Neutrophil (primary cell): Measurements from ENCODE around the gene OGDHL.

Experiments
- H3K27ac ChIP-seq: fragments of 200-600 bp; sonication (generic); 2 replicates; pipeline ENCODE4 v1.5.1; 2016; ENCODE audit warnings: mild to moderate bottlenecking, moderate library complexity
- H3K27me3 ChIP-seq: fragments of 200-600 bp; sonication (generic); 2 replicates; pipeline ENCODE4 v1.6.0; 2016; ENCODE audit warnings: mild to moderate bottlenecking
- H3K36me3 ChIP-seq: fragments of 200-600 bp; sonication (generic); 2 replicates; pipeline ENCODE4 v1.5.1; 2017
- H3K4me1 ChIP-seq, 2 experiments: fragments of 200-600 bp in 1 of 2; sonication (generic) in 1 of 2; 1 replicate in 1 of 2; 2 replicates in 1 of 2; pipeline versions ENCODE4 v1.5.1 to v1.6.1; 2013 to 2016; ENCODE audit warnings: low read depth in 1 of 2, low read length in 1 of 2, mild to moderate bottlenecking in 1 of 2, moderate library complexity in 1 of 2; ENCODE audit not compliant: control insufficient read depth in 1 of 2, insufficient read depth in 1 of 2
- H3K4me3 ChIP-seq, 2 experiments: fragments of 200-600 bp in 1 of 2; sonication (generic) in 1 of 2; 1 replicate in 1 of 2; 2 replicates in 1 of 2; pipeline ENCODE4 v1.5.1; 2013 to 2016; ENCODE audit warnings: low read depth in 1 of 2, low read length in 1 of 2, mild to moderate bottlenecking in 1 of 2, moderate library complexity in 1 of 2
- H3K9me3 ChIP-seq: fragments of 200-600 bp; sonication (generic); 2 replicates; pipeline ENCODE4 v1.5.1; 2016
- TF ChIP-seq, protein P1 (sequence below): fragments of 200-600 bp; sonication (generic); IDR thresholded peaks from 2 replicates; pipeline ENCODE4 v1.5.1; 2016; ENCODE audit warnings: antibody characterized with exemption

OGDHL gene

DNA sequence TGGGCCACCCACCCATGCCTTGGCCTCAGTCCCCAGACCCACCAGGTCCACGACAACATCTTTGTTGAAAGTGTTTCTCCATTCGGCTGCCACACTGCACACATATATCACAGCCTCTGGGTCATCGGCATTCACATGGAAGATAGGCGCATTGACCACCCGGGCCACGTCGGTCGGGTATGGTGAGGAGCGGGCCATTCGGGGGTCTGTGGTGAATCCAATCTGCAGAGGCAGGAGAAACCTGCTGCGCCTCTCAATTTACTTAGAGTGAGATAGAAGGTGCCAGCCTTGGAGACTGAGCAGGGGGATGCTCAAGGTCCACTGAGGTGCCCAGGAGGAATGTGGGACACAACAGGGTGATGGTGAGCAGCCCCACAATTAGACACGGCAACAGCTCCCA, 16.4 kb downstream of the OGDHL start:
- TF ChIP-seq, protein P1, sequence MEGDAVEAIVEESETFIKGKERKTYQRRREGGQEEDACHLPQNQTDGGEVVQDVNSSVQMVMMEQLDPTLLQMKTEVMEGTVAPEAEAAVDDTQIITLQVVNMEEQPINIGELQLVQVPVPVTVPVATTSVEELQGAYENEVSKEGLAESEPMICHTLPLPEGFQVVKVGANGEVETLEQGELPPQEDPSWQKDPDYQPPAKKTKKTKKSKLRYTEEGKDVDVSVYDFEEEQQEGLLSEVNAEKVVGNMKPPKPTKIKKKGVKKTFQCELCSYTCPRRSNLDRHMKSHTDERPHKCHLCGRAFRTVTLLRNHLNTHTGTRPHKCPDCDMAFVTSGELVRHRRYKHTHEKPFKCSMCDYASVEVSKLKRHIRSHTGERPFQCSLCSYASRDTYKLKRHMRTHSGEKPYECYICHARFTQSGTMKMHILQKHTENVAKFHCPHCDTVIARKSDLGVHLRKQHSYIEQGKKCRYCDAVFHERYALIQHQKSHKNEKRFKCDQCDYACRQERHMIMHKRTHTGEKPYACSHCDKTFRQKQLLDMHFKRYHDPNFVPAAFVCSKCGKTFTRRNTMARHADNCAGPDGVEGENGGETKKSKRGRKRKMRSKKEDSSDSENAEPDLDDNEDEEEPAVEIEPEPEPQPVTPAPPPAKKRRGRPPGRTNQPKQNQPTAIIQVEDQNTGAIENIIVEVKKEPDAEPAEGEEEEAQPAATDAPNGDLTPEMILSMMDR = no peak
- no peaks in the 10 kb centered on the region for H3K36me3 ChIP-seq
- H3K4me3 ChIP-seq = no peak overlapping the region
- no peaks in the 10 kb centered on the region for H3K27me3 ChIP-seq
- H3K27ac ChIP-seq = no peak overlapping the region
- no peaks in the 10 kb centered on the region for H3K9me3 ChIP-seq
- H3K4me1 ChIP-seq = no peaks in the 10 kb centered on the region

DNA sequence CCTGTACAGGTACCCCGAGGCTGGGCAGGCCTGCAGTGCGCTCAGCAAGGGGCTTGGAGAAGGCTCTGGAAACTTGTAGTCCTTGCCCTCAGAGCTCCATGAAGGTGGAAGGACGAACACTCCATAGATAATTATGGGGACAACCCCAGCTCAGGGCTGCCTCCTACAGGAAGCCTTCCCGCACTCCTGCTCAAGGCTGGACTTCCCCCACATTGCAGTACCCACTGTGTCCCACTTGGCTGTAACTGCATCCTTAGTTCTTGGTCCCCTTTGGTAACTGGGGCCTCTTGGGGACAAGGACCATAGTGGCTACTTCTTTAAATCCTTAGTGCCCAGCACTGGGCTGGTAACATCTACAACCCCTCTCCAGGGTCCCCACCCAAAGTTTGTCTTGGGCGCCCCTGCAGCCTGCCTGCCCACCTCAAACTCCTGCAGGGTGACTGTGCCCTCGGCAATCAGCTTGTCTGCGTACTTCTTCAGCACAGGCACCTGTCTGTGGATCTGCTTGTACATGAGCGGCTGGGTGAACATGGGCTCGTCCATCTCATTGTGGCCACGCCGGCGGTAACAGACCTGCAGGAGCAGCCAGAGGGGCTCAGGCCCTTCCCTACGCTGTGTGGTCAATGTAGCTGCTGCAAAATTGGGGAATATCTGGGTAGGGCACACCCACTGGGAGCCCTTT, 17.1 kb downstream of the OGDHL start:
- TF ChIP-seq, protein P1 = no peak
- Histone ChIP-seq H3K27me3 (no peaks in the 10 kb centered on the region), H3K36me3 (no peaks in the 10 kb centered on the region), H3K27ac (no peak overlapping the region), H3K9me3 (no peaks in the 10 kb centered on the region), H3K4me1 (no peaks in the 10 kb centered on the region), H3K4me3 (no peak overlapping the region)

DNA sequence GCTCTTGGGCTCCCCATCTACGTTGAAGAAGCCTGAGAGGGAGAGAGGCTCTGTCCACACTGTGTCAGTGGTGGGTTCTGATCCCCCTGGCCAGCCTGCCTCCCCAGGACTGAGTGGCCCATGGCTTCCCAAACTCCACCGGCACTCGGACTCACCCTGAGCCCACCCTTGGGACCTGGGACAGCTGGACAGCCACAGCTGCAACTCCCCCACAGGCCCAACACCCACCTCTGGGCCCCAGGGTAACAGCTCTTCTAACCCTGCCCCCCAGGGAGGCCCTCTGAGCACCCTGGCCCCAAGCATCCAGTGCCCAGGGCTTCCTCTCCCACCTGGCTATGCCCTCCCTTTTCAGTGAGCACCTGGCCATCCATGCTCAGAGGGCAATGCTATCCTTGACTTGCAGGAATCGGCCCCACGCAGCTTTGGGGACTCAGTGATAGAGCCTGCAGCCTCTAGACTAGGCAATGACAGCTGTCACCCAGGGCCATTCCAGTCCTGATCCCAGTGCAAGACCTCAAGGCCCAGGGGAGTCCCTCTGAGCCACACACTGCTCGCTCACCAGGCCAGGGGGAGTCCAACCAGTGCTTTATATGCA, 17.9 kb downstream of the OGDHL start:
- no peaks in the 10 kb centered on the region for H3K36me3 ChIP-seq
- no peaks in the 10 kb centered on the region for H3K27me3 ChIP-seq
- TF ChIP-seq, protein P1 = no peak
- no peak overlapping the region for H3K27ac ChIP-seq
- H3K9me3 ChIP-seq = no peaks in the 10 kb centered on the region
- H3K4me1 ChIP-seq = no peaks in the 10 kb centered on the region
- H3K4me3 ChIP-seq = no peak overlapping the region

DNA sequence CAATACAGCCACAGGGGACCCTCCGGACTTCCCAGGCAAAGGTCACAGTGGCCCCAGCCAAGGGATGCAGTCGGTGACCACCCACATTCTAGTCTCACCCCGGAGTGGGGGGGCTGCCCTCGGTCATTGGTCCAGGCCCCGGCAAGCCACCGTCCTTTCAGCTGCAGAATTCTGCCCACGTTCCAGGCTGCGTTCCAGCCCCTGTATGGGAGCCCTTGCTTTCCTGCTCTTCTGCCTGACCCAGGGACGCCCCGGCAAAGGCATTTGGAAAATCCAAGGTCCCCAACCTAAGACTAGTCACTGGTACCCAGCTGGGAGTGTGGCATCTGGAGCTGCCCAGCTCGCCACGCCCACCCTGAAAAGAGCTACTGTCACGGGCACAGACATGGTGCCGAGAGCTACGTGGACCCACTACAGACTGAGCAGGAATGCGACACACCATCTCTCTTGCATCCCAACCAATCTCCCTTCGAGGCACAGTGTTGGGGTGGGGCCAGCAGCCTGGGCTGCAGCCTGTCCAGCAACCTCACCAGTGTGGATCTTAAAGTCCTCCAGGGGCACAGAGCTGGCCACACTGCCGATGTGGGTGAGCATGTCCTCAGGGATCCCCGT, 18.6 kb downstream of the OGDHL start:
- Histone ChIP-seq H3K27me3 (no peaks in the 10 kb centered on the region), H3K9me3 (no peaks in the 10 kb centered on the region), H3K4me3 (no peak overlapping the region), H3K27ac (no peak overlapping the region), H3K4me1 (no peaks in the 10 kb centered on the region), H3K36me3 (no peaks in the 10 kb centered on the region)
- TF ChIP-seq, protein P1 = no peak

DNA sequence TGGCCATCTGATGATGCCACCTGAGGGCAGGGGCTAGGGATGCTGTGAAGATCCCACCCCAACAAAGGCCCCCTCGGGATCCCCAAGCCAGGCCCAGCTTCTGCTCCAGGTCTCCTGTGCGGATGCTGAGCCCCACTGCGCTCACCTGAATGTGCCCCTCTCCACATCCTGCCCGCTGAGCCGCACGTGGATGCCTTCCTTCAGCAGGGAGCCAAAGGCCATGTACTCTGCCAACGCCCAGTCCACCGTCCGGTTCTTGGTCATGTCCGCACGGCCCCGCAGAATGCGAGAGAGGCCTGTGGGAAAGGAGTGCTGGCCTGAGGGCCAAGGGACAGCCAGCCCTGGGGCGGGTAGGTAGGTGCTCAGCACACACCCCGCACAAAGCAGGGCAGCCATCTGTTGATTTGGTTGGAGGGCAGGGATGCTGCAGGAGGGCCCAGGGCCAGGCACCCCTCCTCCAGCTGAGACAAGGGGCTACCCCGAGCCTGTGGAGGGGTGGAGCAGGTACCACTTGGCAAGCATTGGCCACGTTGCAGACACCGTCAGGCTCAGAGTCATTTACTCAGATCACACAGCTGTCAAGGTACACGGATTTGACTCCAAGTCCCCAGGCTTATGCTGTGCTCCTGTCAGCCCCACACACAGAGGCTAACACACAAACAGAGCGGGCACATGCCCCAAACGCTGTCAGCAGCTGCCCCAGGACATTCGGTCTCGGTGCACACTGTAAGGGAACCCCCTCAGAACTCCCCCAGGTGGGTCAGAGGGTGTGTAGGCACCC, 19.2 kb downstream of the OGDHL start:
- Histone ChIP-seq H3K4me1 (no peaks in the 10 kb centered on the region), H3K9me3 (no peaks in the 10 kb centered on the region), H3K27me3 (no peaks in the 10 kb centered on the region), H3K27ac (no peak overlapping the region), H3K36me3 (no peaks in the 10 kb centered on the region), H3K4me3 (no peak overlapping the region)
- TF ChIP-seq, protein P1 = no peak
